IPS DF 4.7 (cell line): Measurements from ENCODE around the gene DOC2B.
"Not testable (repeated sequence)": the region's sequence is repeated elsewhere in the genome, so short reads cannot be mapped to it uniquely, and the experiment has no call there.

ENCODE experiments used
- DNase-seq: peaks from one replicate; pipeline ENCODE4 v3.0.0-alpha.2; 2013; ENCODE audit warnings: low spot score; ENCODE audit errors: extremely low read depth

DOC2B gene

GRCh38 chr17:193426-193810 lies 12.0 kb upstream of the DOC2B start:
- DNase-seq = no peak

GRCh38 chr17:192666-193425 lies 11.4 kb upstream of the DOC2B start:
- DNase-seq = no peak

DNA sequence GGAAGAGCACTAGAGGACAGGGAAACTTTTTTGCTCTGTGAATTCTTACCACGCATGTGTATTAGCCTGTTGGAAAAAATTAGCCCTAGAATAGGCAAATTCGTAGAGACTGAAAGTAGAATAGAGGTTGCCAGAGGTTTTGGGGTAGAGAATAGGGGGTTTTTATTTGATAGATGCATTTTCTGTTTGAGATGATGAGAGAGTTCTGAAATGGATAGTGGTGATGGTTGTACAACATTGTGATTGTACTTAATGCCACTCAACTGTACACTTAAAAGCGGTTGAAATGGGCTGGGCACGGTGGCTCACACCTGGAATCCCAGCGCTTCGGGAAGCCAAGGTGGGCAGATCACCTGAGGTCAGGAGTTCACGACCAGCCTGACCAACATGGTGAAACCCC lies 8.0 kb upstream of the DOC2B start:
- DNase-seq = no peak

- no peak for DNase-seq
Measured at GRCh38 chr17:187130-187529, 5.7 kb upstream of the DOC2B start.

- no peak for DNase-seq
Measured at GRCh38 chr17:185445-186138, 4.1 kb upstream of the DOC2B start.

- no peak for DNase-seq
Measured at GRCh38 chr17:183021-183420, 1.6 kb upstream of the DOC2B start.

GRCh38 chr17:182050-182751 lies 751 bp upstream of the DOC2B start:
- no peak for DNase-seq

DNA sequence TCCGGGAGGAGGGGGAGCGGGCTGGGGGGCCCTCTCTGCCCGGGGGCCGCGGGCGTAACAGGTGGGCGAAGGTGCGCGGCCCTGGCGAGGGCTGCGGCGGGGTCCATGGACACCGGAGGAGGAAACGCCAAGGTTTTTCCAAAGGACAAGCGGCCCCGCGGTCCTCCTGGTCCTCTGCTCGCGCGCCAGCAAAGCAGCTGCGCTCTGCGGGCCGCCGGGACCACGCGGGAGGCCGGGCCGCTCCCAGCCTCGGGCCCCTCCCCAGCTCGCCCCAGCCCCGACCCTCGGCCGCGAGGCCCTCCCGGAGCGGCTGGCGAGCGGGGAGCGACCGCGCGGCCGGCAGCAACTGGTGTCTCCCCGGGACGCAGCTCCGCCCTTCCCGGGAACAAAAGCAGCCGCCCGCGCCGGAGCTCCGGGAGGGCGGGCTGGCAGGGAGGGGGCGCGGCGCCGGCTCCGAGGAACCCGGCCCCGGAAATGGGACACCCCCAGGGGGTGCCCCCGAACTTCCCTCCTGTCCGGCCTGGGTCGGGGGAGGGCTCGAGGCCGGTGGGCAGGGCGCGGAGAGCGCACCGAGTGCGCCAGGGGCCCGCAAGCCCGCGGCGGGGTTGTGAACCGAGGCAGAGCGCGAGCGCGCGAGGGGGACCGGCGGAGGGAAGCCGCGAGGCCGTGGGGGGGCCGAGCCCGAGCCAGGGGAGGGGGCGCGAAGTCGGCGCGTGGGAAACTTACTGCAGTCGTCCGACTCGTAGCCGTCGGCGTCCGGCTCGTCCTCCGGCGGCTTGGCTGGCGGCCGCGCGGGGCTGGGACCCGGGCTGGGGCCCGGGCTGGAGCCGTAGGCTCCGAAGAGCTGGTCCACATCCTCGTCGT lies 837 bp downstream of the DOC2B start:
- no peak for DNase-seq

GRCh38 chr17:179781-180380 lies 1.6 kb downstream of the DOC2B start:
- DNase-seq = no peak

GRCh38 chr17:179066-179432 lies 2.4 kb downstream of the DOC2B start:
- DNase-seq = no peak

DNA sequence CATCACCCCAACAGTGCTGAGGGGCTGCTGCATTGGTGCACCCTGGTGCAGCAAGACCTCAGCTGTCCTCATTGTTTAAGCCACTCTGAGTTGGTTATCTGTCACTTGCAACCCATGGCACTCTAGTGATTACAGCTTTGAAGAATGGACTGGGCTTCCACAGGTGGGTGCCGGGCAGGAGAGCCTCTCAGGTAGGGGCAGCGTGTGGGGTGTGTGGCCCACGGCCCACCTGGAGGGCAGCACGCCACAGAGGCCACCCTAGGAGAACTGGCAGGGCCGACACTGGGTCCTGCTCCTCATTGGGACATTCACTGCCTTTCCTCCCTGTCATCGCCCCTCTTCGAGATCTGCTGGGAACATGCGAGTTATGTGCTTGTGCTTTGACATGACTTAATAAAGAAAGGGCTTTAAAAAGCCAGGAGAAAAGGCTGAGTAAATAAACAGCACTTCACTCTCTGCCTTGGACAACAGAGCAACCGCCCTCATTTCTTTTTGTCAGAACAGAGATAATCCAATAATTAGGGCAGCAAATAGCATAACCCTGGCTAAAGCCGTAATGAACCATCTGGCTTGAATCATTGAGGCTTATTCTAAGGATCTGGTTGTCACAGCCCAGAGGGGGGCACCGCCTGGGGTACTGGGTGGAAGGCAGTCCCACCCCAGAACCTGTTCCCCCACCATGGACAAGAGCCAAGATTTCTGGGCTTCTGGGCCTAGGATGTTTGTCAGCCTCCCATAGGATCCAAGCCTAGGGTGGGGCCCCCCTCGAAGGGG lies 3.0 kb downstream of the DOC2B start:
- no peak for DNase-seq

GRCh38 chr17:177762-178161 lies 3.7 kb downstream of the DOC2B start:
- DNase-seq = no peak

GRCh38 chr17:177155-177554 lies 4.3 kb downstream of the DOC2B start:
- no peak for DNase-seq

- DNase-seq = no peak
Measured at GRCh38 chr17:173166-173911, 8.1 kb downstream of the DOC2B start.

DNA sequence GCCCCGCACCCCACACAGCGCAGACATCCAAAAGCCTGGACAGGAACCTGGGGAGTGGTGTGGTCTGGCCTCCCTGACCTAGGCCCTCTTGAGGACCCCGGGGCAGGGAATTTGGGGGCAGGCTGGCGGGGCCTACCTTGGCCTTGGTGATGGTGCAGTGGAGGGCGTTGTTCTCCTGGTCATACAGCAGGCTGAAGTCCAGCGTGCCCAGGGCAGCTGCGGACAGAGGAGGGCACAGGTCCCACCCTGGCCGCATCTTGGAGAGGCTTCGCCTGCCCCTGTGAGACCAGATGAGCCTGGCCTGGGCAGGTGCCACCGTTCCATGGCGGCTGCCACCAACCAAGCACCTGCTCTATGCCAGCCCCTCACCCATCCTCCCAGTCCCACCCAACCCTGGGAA lies 9.0 kb downstream of the DOC2B start:
- no peak for DNase-seq

DNA sequence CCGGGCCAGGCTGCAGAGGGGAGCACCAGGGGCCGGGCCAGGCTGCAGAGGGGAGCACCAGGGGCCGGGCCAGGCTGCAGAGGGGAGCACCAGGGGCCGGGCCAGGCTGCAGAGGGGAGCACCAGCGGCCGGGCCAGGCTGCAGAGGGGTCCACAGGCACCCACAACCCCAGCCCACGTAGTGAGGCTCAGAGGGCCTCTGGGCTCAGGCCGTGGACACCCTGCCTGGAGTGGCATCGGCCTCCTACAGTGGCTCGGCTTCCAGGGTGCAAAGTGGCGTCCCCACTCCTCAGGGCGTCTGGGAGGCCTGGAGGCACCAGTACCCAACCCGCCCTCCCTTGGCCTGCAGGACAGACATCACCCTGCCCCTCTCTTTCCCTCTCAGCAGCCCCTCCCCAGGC lies 9.6 kb downstream of the DOC2B start:
- no peak for DNase-seq

GRCh38 chr17:170130-170670 lies 11.2 kb downstream of the DOC2B start:
- no peak for DNase-seq

GRCh38 chr17:168614-169013 lies 12.8 kb downstream of the DOC2B start:
- not testable (repeated sequence) for DNase-seq

- DNase-seq = no peak
Measured at GRCh38 chr17:165939-166338, 15.5 kb downstream of the DOC2B start.
